Liver (tissue), 9 donors: ENCODE results near the gene OGFOD1. TPM values are rescaled to one million over a fixed set of nuclear protein-coding genes. Genes with fewer than 3 reads are reported as not detected.

Experiments used
- DNase-seq: peaks from one replicate; pipeline ENCODE4 v3.0.0-alpha.2; 2017; ENCODE audit warnings: low spot score
- H3K27ac ChIP-seq, 2 donors: one replicate each; pipeline ENCODE4 v1.7.0; 2013; ENCODE audit warnings: inconsistent platforms in 2 of 2, low read length in 2 of 2, control low read depth in 1 of 2, low read depth in 1 of 2, mild to moderate bottlenecking in 1 of 2
- H3K27me3 ChIP-seq, 4 donors: one replicate each; pipeline versions ENCODE4 v1.6.1 to v1.7.0; 2013; ENCODE audit warnings: low read length in 3 of 4, inconsistent platforms in 1 of 4, mild to moderate bottlenecking in 1 of 4, moderate library complexity in 1 of 4; ENCODE audit not compliant: control insufficient read depth in 4 of 4, insufficient read depth in 4 of 4
- H3K36me3 ChIP-seq, 4 donors: one replicate each; pipeline versions ENCODE4 v1.6.1 to v1.7.0; 2013; ENCODE audit warnings: low read length in 3 of 4, mild to moderate bottlenecking in 3 of 4, low read depth in 1 of 4, moderate library complexity in 1 of 4; ENCODE audit not compliant: control insufficient read depth in 4 of 4, insufficient read depth in 3 of 4
- H3K4me1 ChIP-seq, 4 donors: one replicate each; pipeline versions ENCODE4 v1.6.1 to v1.7.0; 2013; ENCODE audit warnings: low read length in 3 of 4, mild to moderate bottlenecking in 3 of 4, moderate library complexity in 1 of 4; ENCODE audit not compliant: control insufficient read depth in 4 of 4, insufficient read depth in 4 of 4
- H3K4me3 ChIP-seq, 3 donors: one replicate each; pipeline versions ENCODE4 v1.6.1 to v1.7.0; 2013; ENCODE audit warnings: low read length in 3 of 3, control low read depth in 1 of 3, low read depth in 1 of 3, mild to moderate bottlenecking in 1 of 3
- H3K9ac ChIP-seq, 2 donors: one replicate each; pipeline ENCODE4 v1.7.0; 2013; ENCODE audit warnings: low read length in 2 of 2, mild to moderate bottlenecking in 2 of 2, moderate library complexity in 2 of 2, control low read depth in 1 of 2, low read depth in 1 of 2
- H3K9me3 ChIP-seq, 4 donors: one replicate each; pipeline versions ENCODE4 v1.6.1 to v1.7.0; 2013; ENCODE audit warnings: low read length in 3 of 4; ENCODE audit not compliant: control insufficient read depth in 4 of 4
- ATF3 ChIP-seq: IDR thresholded peaks from 2 replicates; pipeline ENCODE4 v1.6.1; 2016; ENCODE audit warnings: antibody characterized with exemption
- CTCF ChIP-seq: fragments of 150-350 bp; IDR thresholded peaks from 2 replicates; pipeline ENCODE4 v1.5.1; 2017; ENCODE audit warnings: improper control_type of control experiment, low read depth, low read length; ENCODE audit not compliant: missing input control
- EGR1 ChIP-seq, 2 donors: IDR thresholded peaks; 2 replicates each; pipeline ENCODE4 v1.6.1; 2016 to 2018; ENCODE audit warnings: antibody characterized with exemption in 2 of 2, low read depth in 2 of 2
- FOXA1 ChIP-seq: IDR thresholded peaks from 2 replicates; pipeline ENCODE4 v1.6.1; 2016; ENCODE audit warnings: antibody characterized with exemption
- FOXA2 ChIP-seq: IDR thresholded peaks from 2 replicates; pipeline ENCODE4 v1.6.1; 2016; ENCODE audit warnings: antibody characterized with exemption
- GABPA ChIP-seq, 2 donors: IDR thresholded peaks in 1 of 2; conservative IDR thresholded peaks in 1 of 2; 2 replicates each; pipeline ENCODE4 v1.6.1; 2016; ENCODE audit warnings: antibody characterized with exemption in 2 of 2, mild to moderate bottlenecking in 1 of 2, moderate library complexity in 1 of 2
- HNF4A ChIP-seq, 2 donors: conservative IDR thresholded peaks; 2 replicates each; pipeline ENCODE4 v1.6.1; 2016; ENCODE audit warnings: antibody characterized with exemption in 2 of 2, mild to moderate bottlenecking in 2 of 2
- HNF4G ChIP-seq: IDR thresholded peaks from 2 replicates; pipeline ENCODE4 v1.6.1; 2016; ENCODE audit warnings: antibody characterized with exemption
- JUND ChIP-seq, 2 donors: IDR thresholded peaks; 2 replicates each; pipeline ENCODE4 v1.6.1; 2016; ENCODE audit warnings: antibody characterized with exemption in 2 of 2
- MAX ChIP-seq: IDR thresholded peaks from 2 replicates; pipeline ENCODE4 v1.6.1; 2016; ENCODE audit warnings: antibody characterized with exemption
- NR2F2 ChIP-seq: IDR thresholded peaks from 2 replicates; pipeline ENCODE4 v1.6.1; 2016; ENCODE audit warnings: antibody characterized with exemption
- RAD21 ChIP-seq, 2 donors: IDR thresholded peaks; 2 replicates each; pipeline ENCODE4 v1.6.1; 2016; ENCODE audit warnings: antibody characterized with exemption in 2 of 2, mild to moderate bottlenecking in 2 of 2
- REST ChIP-seq: IDR thresholded peaks from 2 replicates; pipeline ENCODE4 v1.6.1; 2016; ENCODE audit warnings: antibody characterized with exemption, mild to moderate bottlenecking
- RXRA ChIP-seq, 2 donors: IDR thresholded peaks; 2 replicates each; pipeline ENCODE4 v1.6.1; 2017 to 2018; ENCODE audit warnings: antibody characterized with exemption in 2 of 2, mild to moderate bottlenecking in 1 of 2
- SP1 ChIP-seq: IDR thresholded peaks from 2 replicates; pipeline ENCODE4 v1.6.1; 2018; ENCODE audit warnings: antibody characterized with exemption, mild to moderate bottlenecking
- TAF1 ChIP-seq: conservative IDR thresholded peaks from 2 replicates; pipeline ENCODE4 v1.6.1; 2016; ENCODE audit warnings: antibody characterized with exemption, mild to moderate bottlenecking
- YY1 ChIP-seq: IDR thresholded peaks from 2 replicates; pipeline ENCODE4 v1.6.1; 2016; ENCODE audit warnings: antibody characterized with exemption, mild to moderate bottlenecking
- ZBTB33 ChIP-seq: IDR thresholded peaks from 2 replicates; pipeline ENCODE4 v1.6.1; 2016; ENCODE audit warnings: antibody characterized with exemption
- WGBS: extraction: QIAGEN DNeasy Blood & Tissue Kit; methylation state at CpG from one replicate; pipeline ENCODE4 v1.1.7; 2013; 5-methylcytosine and 5-hydroxymethylcytosine counted together
- polyA plus RNA-seq, 2 donors: library from polyadenylated mRNA; stranded (reverse) in 1 of 2; unstranded in 1 of 2; fragments of 200-250 nt in 1 of 2; fragments of >200 nt in 1 of 2; fragmentation: Nextera tagmentation in 1 of 2; extraction: Ambion mirVana in 1 of 2; gene quantifications; one replicate each; pipeline versions ENCODE4 v1.2.1 to v1.2.3, GENCODE V29; 2013 to 2015
- total RNA-seq, 2 donors: library from RNA; depleted of rRNA; stranded (reverse); fragments of >200 nt; gene quantifications; one replicate each; pipeline ENCODE4 v1.2.3, GENCODE V29; 2014
- donor health status: healthy.
- donor health status: healthy.
- donor health status: healthy.
- donor health status: healthy.
- donor health status: healthy.

Gene OGFOD1
- total and polyA plus RNA-seq, 4 donors, result 15.5 to 40.2 (median 21.2) TPM

- H3K36me3 ChIP-seq, result peaks cover 2 to 42% (median 18%) of the 10 kb centered on the region in 4 donors
- no peak overlapping the region for H3K27ac ChIP-seq
- no peak for DNase-seq
- no peak overlapping the region for H3K9ac ChIP-seq
- H3K4me3 ChIP-seq, result no peak overlapping the region
- no peaks in the 10 kb centered on the region for H3K9me3 ChIP-seq
- no peak for TF ChIP-seq GABPA (IDR thresholded peaks at IDR 0.05 in 1 of 2, conservative IDR thresholded peaks at IDR 0.05 in 1 of 2)
- TF ChIP-seq RXRA (IDR thresholded peaks at IDR 0.05), result no peak
- TF ChIP-seq ATF3, result no peak
- TF ChIP-seq JUND (IDR thresholded peaks at IDR 0.05), result no peak
- TF ChIP-seq YY1, result no peak
- TF ChIP-seq FOXA2, result no peak
- TF ChIP-seq NR2F2, result no peak
- no peak for TF ChIP-seq REST
- TF ChIP-seq SP1, result no peak
- no peak for TF ChIP-seq HNF4G
- no peak for TF ChIP-seq TAF1
- no peak for TF ChIP-seq EGR1 (IDR thresholded peaks at IDR 0.05; ENCODE audit: low read depth in 2 of 2)
- no peak for TF ChIP-seq HNF4A (conservative IDR thresholded peaks at IDR 0.05)
- no peak for TF ChIP-seq ZBTB33
- TF ChIP-seq RAD21 (IDR thresholded peaks at IDR 0.05), result no peak
- no peaks in the 10 kb centered on the region for H3K27me3 ChIP-seq
- H3K4me1 ChIP-seq, result no peaks in the 10 kb centered on the region
Observed at GRCh38 chr16:56436258-56436657, 15.1 kb upstream of the OGFOD1 start.

GRCh38 chr16:56438038-56438437 is 13.3 kb upstream of the OGFOD1 start:
- no peak overlapping the region for H3K9ac ChIP-seq
- DNase-seq, result no peak
- H3K4me3 ChIP-seq, result no peak overlapping the region
- H3K9me3 ChIP-seq, result no peaks in the 10 kb centered on the region
- H3K27ac ChIP-seq, result no peak overlapping the region
- H3K4me1 ChIP-seq, result no peaks in the 10 kb centered on the region
- no peaks in the 10 kb centered on the region for H3K27me3 ChIP-seq
- peaks cover 2 to 39% (median 15%) of the 10 kb centered on the region in 4 donors for H3K36me3 ChIP-seq
- WGBS, result 100% methylated on average over 1 of the region's 1 CpG
- TF ChIP-seq RAD21 (IDR thresholded peaks at IDR 0.05) (no peak), HNF4G (no peak), FOXA1 (no peak), GABPA (IDR thresholded peaks at IDR 0.05 in 1 of 2, conservative IDR thresholded peaks at IDR 0.05 in 1 of 2) (no peak), RXRA (IDR thresholded peaks at IDR 0.05) (no peak), EGR1 (IDR thresholded peaks at IDR 0.05; ENCODE audit: low read depth in 2 of 2) (no peak), ATF3 (no peak), REST (no peak), ZBTB33 (no peak), NR2F2 (no peak), JUND (IDR thresholded peaks at IDR 0.05) (no peak), HNF4A (conservative IDR thresholded peaks at IDR 0.05) (no peak), MAX (no peak), TAF1 (no peak), CTCF (no peak)
